GM12891 (cell line): ENCODE data around the gene KLHL26.

Experiments
- PAX5 ChIP-seq: IDR thresholded peaks from 2 replicates; pipeline ENCODE4 v1.6.1; 2011; ENCODE audit warnings: low read length, moderate library complexity, mild to moderate bottlenecking; ENCODE audit not compliant: insufficient read depth, severe bottlenecking
- POLR2A ChIP-seq: IDR thresholded peaks from 2 replicates; pipeline ENCODE4 v1.6.1; 2011; ENCODE audit warnings: low read depth, low read length, control low read depth
- POLR2AphosphoS5 ChIP-seq: IDR thresholded peaks from 2 replicates; pipeline ENCODE4 v1.6.1; 2011; ENCODE audit warnings: low read depth, low read length, control low read depth
- POU2F2 ChIP-seq: IDR thresholded peaks from 2 replicates; pipeline ENCODE4 v1.6.1; 2011; ENCODE audit warnings: low read depth, mild to moderate bottlenecking, control low read depth, low read length, moderate library complexity
- SPI1 ChIP-seq: IDR thresholded peaks from 2 replicates; pipeline ENCODE4 v1.6.1; 2011; ENCODE audit warnings: low read depth, low read length, control low read depth
- TAF1 ChIP-seq: IDR thresholded peaks from 2 replicates; pipeline ENCODE4 v1.6.1; 2011; ENCODE audit warnings: low read depth, low read length, control low read depth

- TF ChIP-seq PAX5 (no peak), POLR2A (no peak), POLR2AphosphoS5 (no peak), SPI1 (no peak), TAF1 (no peak), POU2F2 (no peak)
Measured at GRCh38 chr19:18657590-18658365, 20.9 kb downstream of the KLHL26 start.
